Measurements from ENCODE around the gene GPM6B. TPM values are rescaled to one million over a fixed set of nuclear protein-coding genes. Genes with fewer than 3 reads are reported as not detected.

Gene GPM6B
- polyA plus RNA-seq, 5 donors, result 23.0 to 37.5 (median 34.2) TPM

GRCh38 chrX:13826770-13827169, 9.9 kb upstream of the GPM6B start:
- no peak for DNase-seq

DNA sequence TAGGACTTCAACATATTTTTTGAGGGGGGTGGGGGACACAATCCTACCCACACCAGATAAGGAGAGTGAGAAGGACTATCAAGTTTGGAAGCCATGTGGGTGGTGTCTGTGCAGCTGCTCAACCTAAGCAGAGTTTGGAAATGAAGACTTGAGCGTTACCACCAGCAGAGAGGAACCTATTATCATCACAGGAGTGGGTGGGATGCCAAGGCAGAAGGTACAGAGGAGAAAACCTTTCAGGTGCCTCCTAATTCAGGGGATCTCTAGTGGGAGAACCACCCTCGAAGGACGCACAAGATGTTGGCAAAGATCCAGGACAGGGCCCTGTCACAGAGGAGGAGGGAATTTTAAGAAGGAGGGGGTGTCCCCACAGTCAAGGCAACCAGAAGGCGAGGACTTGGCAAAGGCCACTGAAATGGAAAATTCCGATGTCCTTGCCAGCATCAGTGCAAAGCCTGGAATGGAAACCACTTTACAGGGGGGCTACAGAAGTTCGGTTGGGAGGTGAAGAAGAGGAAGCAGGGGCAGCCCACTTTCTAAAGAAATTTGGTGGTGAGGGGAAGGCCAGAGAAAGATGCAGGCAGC, 8.4 kb upstream of the GPM6B start:
- no peak for DNase-seq

DNA sequence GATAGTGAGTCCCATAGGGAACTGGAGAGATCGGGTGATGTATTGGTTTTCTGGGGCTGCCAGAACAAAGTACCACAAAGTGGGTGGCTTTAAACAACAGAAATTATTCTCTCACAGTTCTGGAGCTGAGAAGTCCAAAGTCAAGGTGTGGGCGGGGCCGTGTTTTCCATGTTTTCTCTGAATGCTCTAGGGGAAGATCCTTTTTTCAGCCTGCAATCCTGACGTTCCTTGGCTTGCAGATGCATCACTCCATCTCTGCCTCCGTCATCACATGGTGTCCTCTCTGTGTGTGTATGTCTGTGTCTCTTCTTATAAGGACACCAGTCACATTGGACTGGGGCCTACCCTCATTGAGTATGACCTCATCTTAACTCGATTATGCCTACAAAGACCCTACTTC, 7.9 kb upstream of the GPM6B start:
- no peak for DNase-seq

DNA sequence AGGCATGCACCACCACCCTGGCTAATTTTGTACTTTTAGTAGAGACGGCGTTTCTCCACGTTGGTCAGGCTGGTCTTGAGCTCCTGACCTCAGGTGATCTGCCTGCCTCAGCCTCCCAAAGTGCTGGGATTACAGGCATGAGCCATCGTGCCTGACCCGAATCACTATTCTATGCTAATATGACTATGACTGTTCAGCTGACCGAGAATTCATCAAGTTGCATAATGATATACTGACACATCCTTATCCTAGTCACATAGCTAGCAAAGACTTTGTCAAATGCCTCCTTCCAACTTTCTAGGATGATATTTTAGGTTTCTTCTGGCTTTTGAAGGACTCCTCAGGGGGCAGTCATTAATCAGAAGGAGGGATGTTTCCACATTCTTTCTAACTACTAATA, 4.8 kb upstream of the GPM6B start:
- no peak for DNase-seq

- DNase-seq, result no peak
Observed at GRCh38 chrX:13816176-13816575, 717 bp downstream of the GPM6B start.

- DNase-seq, result no peak
Observed at GRCh38 chrX:13815664-13816063, 1.2 kb downstream of the GPM6B start.

DNA sequence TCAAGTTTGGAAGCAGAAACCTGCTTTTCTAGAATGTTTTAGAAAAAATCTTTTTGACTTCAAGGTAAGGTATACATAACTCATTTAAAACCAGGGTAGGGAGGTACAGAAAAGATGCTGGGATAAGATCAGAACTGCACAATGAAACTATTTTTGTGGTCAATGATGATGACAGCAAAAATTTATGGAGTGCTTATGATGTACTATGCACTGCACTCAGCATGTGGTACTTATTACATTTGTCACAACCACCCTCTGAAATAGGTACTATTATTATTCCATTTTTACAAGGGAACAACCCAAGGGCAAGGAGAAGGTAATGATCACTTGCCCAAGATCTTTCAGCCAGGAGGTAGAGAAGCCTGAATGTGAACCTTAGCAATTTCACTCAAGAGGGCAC, 8.0 kb downstream of the GPM6B start:
- DNase-seq, result no peak

DNA sequence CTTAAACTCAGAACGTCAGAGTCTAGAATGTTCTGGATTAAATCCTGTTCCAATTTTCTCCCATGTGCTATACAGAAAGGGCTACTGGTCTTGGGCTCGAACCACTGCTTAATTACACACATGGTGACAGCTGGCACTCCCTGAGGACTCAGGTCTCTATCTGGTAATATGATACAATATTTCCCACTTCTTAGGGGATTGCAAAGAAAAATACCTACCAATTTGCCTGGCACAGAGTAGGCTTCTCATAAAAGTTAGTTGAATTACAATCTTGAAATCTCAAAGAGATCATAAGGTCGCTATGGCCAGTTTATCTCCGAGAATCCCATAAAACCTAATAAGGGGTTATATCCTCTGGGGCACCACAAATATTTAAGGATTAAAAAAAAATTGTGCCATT, 8.6 kb downstream of the GPM6B start:
- no peak for DNase-seq

DNA sequence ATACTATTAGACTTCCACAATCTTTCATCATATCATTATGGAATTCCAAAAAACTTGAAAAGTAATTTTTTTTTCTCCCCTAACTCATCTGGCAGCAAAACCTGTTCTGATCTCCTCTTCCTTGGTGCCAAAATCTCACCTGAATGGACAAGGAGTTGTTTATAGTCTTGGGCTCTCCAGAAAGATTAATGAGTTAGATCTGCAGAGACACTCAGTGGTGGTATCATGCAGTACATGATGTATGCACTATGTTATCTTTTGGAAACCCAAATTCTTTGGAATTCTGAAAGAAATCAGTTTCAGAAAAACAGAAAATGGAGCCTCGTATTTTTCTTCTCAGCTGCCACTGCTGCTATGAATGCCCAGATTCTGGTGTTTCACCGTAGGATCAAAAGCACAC, 11.7 kb downstream of the GPM6B start:
- DNase-seq, result no peak

DNA sequence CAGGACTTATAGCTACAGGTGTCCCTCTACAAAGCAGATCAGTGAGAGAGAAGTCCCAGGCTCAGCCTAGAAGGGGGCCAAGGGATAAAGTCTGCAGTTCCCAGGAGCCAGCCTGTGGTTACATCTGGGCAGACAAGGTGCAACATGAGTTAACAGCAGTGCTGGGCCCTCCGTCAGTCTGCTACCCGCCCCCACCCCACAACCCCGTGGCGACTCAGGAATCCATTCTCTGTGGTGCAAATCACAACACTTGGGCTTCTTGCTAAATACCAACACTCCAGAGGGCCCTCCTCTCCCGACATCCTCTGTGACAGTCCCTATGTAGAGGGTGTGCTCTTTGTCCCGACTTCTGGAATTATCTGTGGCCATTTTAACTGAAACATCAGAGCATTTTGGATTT, 13.8 kb downstream of the GPM6B start:
- no peak for DNase-seq

GRCh38 chrX:13798184-13798583, 18.7 kb downstream of the GPM6B start:
- no peak for DNase-seq

DNA sequence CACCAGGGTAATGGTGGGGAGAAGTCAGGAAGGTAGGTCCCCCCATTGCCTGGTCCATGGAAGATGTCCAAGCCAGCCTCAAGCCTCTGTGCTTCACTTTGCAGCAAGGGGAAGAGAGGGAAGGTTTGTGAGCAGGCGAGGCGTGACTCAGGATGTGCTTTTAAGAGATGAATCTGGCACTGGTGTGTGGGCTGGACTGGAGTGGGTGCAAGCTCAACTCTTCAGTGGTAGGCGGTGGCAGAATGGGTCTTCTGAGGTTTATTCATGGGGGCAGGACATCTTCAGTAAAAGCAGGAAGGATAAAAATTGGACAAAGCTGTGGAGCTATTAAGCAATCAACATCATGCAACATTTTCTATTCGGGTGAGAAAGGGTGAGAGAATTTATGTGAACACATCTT, 19.4 kb downstream of the GPM6B start:
- no peak for DNase-seq

GRCh38 chrX:13794417-13794816, 22.5 kb downstream of the GPM6B start:
- no peak for DNase-seq

- no peak for DNase-seq
Observed at GRCh38 chrX:13793897-13794296, 23.0 kb downstream of the GPM6B start.

DNA sequence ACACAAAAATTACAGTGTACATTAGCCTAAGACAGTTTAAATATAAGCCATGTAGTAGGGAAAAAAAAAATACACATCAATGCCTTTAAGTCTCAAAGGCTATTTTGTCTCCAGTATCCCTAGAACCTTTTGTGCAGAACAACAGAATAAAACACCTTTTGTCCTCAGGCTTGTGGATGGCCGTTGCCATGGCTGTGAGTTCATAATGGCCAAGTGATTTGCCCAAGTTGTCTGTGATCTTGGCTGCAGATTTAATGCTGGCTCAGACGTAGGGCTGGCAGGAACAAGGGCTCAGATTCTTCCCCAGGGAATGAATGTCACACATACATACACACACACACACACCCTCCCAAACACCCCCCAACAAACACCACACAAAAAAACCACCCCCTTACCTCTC, 25.3 kb downstream of the GPM6B start:
- no peak for DNase-seq

DNA sequence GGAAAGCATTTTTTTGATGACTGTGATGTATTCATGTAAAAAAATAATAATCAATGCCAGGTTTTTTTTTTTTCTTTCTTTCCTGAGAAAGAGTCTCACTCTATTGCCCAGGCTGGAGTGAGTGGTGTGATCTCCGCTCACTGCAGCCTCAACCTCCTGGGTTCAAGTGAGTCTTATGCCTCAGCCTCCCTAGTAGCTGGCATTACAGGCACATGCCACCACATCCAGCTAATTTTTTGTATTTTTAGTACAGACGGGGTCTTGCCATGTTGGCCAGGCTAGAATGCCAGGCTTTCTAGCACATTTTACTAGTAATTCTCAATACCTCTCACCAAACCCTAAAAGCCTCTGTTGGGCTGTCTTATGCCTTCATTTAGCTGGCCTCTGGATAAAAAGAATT, 25.7 kb downstream of the GPM6B start:
- DNase-seq, result no peak

- DNase-seq, result no peak
Observed at GRCh38 chrX:13790206-13791131, 26.4 kb downstream of the GPM6B start.

- DNase-seq, result no peak
Observed at GRCh38 chrX:13786048-13786447, 30.8 kb downstream of the GPM6B start.

GRCh38 chrX:13780868-13781427, 35.9 kb downstream of the GPM6B start:
- no peak for DNase-seq

- no peak for DNase-seq
Observed at GRCh38 chrX:13778916-13779315, 38.0 kb downstream of the GPM6B start.

GRCh38 chrX:13776387-13776786, 40.5 kb downstream of the GPM6B start:
- DNase-seq, result no peak

DNA sequence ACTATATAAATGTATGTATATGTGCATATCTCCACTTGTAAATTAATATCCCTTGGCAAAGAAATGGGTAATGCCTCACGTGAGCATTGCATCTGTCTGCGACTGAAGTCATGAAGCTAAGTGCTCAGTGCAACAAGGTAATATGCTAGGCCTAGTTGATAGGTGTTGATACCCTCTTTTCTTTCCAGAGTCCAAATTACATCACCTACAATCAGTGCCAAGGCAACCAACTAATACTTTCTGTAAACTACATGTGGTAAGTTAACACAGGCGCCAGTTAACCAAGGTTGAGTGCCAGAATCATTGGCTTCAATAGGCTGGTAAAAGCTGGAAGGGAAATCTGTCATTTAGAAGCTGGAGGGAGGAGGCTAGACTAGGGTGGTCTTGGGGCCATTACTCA, 41.1 kb downstream of the GPM6B start:
- no peak for DNase-seq

GRCh38 chrX:13774696-13775095, 42.2 kb downstream of the GPM6B start:
- DNase-seq, result no peak
